Panc1 (cell line): Measurements from ENCODE around the gene TSHZ2. TPM values are rescaled to one million over a fixed set of nuclear protein-coding genes. Genes with fewer than 3 reads are reported as not detected.

ENCODE experiments used
- ATAC-seq: fragments of 200-7000 bp; cut with Tn5 transposase; 2 replicates; pipeline ENCODE4 v1.9.1; 2020; ENCODE audit warnings: mild to moderate bottlenecking, moderate library complexity
- BruUV-seq: library from RNA; stranded (reverse); fragments of 400-500 nt; replicated peaks from 2 replicates; lab custom pipeline; 2021; lab: Mats Ljungman, UMichigan
- CTCF ChIA-PET: fragments of 300-600 bp; sonication (Branson Sonifier 250); formaldehyde crosslinking; loops from one replicate; lab custom pipeline; 2022; ENCODE audit warnings: antibody characterized with exemption; lab: Charles Lee
- POLR2A ChIA-PET: fragments of 300-600 bp; sonication (Branson Sonifier 250); formaldehyde crosslinking; loops from one replicate; lab custom pipeline; 2022; ENCODE audit warnings: antibody characterized with exemption; lab: Charles Lee
- DNase-seq: peaks from one replicate; pipeline ENCODE4 v3.0.0-alpha.2; 2010; ENCODE audit warnings: low read depth, low spot score
- H3K27ac ChIP-seq: 2 replicates; pipeline ENCODE4 v1.5.1; 2011; ENCODE audit warnings: mild to moderate bottlenecking, low read length, inconsistent platforms
- H3K27me3 ChIP-seq: fragments of 200-500 bp; sonication (Bioruptor generic); 2 replicates; pipeline ENCODE4 v1.6.0; 2014; ENCODE audit warnings: low read length, inconsistent platforms; ENCODE audit not compliant: control insufficient read depth, insufficient read depth
- H3K36me3 ChIP-seq: fragments of 200-500 bp; sonication (Bioruptor generic); 2 replicates; pipeline ENCODE4 v1.5.1; 2014; ENCODE audit warnings: inconsistent platforms, mild to moderate bottlenecking, low read length, moderate library complexity; ENCODE audit not compliant: control insufficient read depth, insufficient read depth
- H3K4me1 ChIP-seq: 2 replicates; pipeline ENCODE4 v1.5.1; 2011; ENCODE audit warnings: inconsistent platforms, mild to moderate bottlenecking, low read length, moderate library complexity; ENCODE audit not compliant: control insufficient read depth, insufficient read depth
- H3K4me3 ChIP-seq, 2 experiments: 2 replicates each; pipeline ENCODE4 v1.5.1; 2011 to 2012; ENCODE audit warnings: low read depth in 2 of 2, low read length in 2 of 2, mild to moderate bottlenecking in 2 of 2, inconsistent platforms in 1 of 2, moderate library complexity in 1 of 2
- H3K9me3 ChIP-seq: fragments of 200-500 bp; sonication (Bioruptor generic); 2 replicates; pipeline ENCODE4 v1.5.1; 2014; ENCODE audit warnings: low read depth, mild to moderate bottlenecking, inconsistent platforms, low read length, moderate library complexity; ENCODE audit not compliant: control insufficient read depth, insufficient read depth
- CTCF ChIP-seq: fragments of 450-650 bp; IDR thresholded peaks from 2 replicates; pipeline ENCODE4 v1.5.1; 2017; ENCODE audit warnings: mild to moderate bottlenecking
- POLR2AphosphoS5 ChIP-seq: IDR thresholded peaks from 2 replicates; pipeline ENCODE4 v1.6.1; 2012; ENCODE audit warnings: mild to moderate bottlenecking, low read depth, low read length, moderate library complexity
- REST ChIP-seq, 2 experiments: IDR thresholded peaks; 2 replicates each; pipeline ENCODE4 v1.6.1; 2011 to 2012; ENCODE audit warnings: low read depth in 2 of 2, control low read depth in 1 of 2, low read length in 1 of 2, mild to moderate bottlenecking in 1 of 2, moderate library complexity in 1 of 2; ENCODE audit not compliant: insufficient read depth in 1 of 2
- SIN3A ChIP-seq: IDR thresholded peaks from 2 replicates; pipeline ENCODE4 v1.6.1; 2012; ENCODE audit warnings: low read depth, mild to moderate bottlenecking, low read length, moderate library complexity, borderline replicate concordance; ENCODE audit not compliant: insufficient read depth
- TCF7L2 ChIP-seq: IDR thresholded peaks from 2 replicates; pipeline ENCODE4 v1.6.1; 2011; ENCODE audit warnings: mild to moderate bottlenecking, low read depth, low read length, inconsistent platforms
- in situ Hi-C: cut with HindIII; loops from 2 replicates; pipeline ENCODE4 v1.10.0; 2016; ENCODE audit warnings: low sequenced_read_pairs, low pct_unique_long_range_greater_than_20kb
- intact Hi-C: fragments of 100-400 bp; cut with micrococcal nuclease; formaldehyde crosslinking; loops from one replicate; pipeline ENCODE4 v1.10.0; 2022; ENCODE audit not compliant: unreplicated experiment
- total RNA-seq: library from RNA; stranded (reverse); gene quantifications from one replicate; pipeline ENCODE4 v1.2.1, GENCODE V29; 2021; ENCODE audit not compliant: unreplicated experiment

The TSHZ2 gene
- total RNA-seq, 1 experiment from 2014 or later, result 0.36 TPM

- POLR2A ChIA-PET, result no interaction called here
- CTCF ChIA-PET, result no interaction called here
- in situ Hi-C loops, result no loop called here
- H3K27ac ChIP-seq, result no peak overlapping the region
- ATAC-seq (no peak), DNase-seq (no peak)
- BruUV-seq, result no TSS peak
- TF ChIP-seq SIN3A, result no peak
- TF ChIP-seq POLR2AphosphoS5, result no peak
- TF ChIP-seq CTCF, result no peak
- no peak for TF ChIP-seq TCF7L2
- intact Hi-C loops, result no loop called here
- H3K27me3 ChIP-seq, result no peaks in the 10 kb centered on the region; the same call in 1 of the 2 replicates
- no peaks in the 10 kb centered on the region for H3K36me3 ChIP-seq
- H3K4me3 ChIP-seq, result no peak overlapping the region
- H3K4me1 ChIP-seq, result no peaks in the 10 kb centered on the region
- no peaks in the 10 kb centered on the region for H3K9me3 ChIP-seq
Observed at GRCh38 chr20:53383916-53384315, 411.8 kb downstream of the TSHZ2 start.

GRCh38 chr20:53384392-53384791 lies 412.2 kb downstream of the TSHZ2 start:
- H3K4me1 ChIP-seq, result no peaks in the 10 kb centered on the region
- H3K36me3 ChIP-seq, result no peaks in the 10 kb centered on the region
- ChIA-PET POLR2A (no interaction called here), CTCF (no interaction called here)
- no peaks in the 10 kb centered on the region; the same call in 1 of the 2 replicates for H3K27me3 ChIP-seq
- in situ Hi-C loops (no loop called here), intact Hi-C loops (no loop called here)
- no peaks in the 10 kb centered on the region for H3K9me3 ChIP-seq
- DNase-seq, result no peak
- no peak for ATAC-seq
- no peak for TF ChIP-seq CTCF
- no peak for TF ChIP-seq TCF7L2
- no peak for TF ChIP-seq REST (IDR thresholded peaks at IDR 0.05; ENCODE audit: insufficient read depth in 1 of 2, low read depth in 2 of 2, low read length in 1 of 2)
- no peak for TF ChIP-seq POLR2AphosphoS5
- no peak for TF ChIP-seq SIN3A
- BruUV-seq, result no TSS peak
- H3K27ac ChIP-seq, result no peak overlapping the region
- H3K4me3 ChIP-seq, result no peak overlapping the region
